Measurements from ENCODE around the gene PDRG1. TPM values are rescaled to one million over a fixed set of nuclear protein-coding genes. Genes with fewer than 3 reads are reported as not detected.

PDRG1 gene
- 18.5 TPM for total RNA-seq

DNA sequence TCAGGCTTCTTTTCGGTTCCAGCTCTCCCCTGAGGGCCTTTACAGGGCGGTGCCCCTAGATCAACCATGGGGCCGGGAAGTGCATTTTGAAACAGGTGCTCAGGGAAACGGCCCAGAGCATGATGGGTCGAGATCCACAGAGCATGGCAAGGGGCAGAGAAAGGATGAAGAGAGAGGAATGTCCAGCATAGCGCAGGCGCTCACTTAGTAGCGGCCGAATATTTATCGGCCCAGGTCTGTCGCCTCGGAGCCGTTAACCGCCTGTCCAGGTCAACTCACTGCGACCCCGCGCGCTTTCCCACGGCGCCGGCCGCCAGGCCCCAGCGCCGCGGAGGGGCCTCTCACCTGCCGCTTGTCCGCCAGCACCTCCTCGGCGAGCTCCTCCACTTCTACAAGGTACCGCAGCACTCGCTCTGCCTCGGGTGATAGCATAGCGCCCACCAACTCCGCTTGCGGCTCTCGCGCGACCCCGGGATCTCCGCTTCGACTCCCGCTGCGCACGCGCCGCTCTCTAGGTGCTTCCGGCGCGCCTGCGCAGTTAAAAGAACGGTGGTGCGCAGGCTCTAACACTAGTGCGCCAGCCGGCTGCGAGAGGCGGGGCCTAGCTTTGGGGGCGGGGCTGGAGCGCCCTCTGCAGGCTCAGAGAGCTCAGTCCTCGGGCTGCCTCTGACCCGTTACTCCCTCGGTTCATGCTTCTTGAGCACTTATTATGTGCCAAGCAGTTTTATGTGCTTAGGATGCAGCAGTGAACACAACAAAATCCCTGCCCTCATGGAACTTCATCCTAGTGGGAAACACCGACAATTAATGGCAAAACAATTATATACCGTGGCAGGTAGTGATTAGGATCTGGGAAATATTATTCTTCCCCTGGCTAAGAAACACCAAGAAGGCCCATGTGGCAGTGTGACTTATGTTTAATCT, at the start of gene PDRG1:
PDRG1 (minus strand) TSS at position 517 of the 924 bp plus-strand sequence; CDS start at position 432, 85 bp downstream.
- ATAC-seq (peak; percentile 99), DNase-seq (ENCODE audit: low spot score) (peak; percentile 97)
- intact Hi-C loops (cut with DNase I), result loop anchor here (5.0 kb wide), 1 partner anchor 99 kb away; no protein-coding TSS in a partner anchor

DNA sequence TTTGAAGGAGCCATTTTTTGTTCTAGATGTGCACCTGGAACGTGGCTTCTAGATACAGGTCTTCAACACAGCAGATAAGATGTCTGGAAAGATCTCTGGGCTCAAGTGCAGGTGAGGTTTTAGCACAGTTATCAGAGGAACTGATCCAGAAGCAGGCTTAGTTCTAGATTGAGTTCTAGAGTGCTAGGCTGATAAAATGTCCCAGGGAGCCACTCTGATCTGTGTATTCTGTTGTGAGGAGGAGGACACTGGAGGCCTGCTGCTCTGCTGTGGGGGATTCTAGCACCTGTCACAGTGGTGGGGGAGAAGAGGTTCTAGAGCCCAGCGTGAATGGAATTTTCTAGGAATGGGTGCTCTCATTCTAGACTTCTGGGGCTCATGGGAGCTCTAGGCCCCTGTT, 46.4 kb upstream of the PDRG1 start:
- DNase-seq (ENCODE audit: low spot score), result no peak
- no peak for ATAC-seq
- intact Hi-C loops (cut with DNase I), result no loop called here

DNA sequence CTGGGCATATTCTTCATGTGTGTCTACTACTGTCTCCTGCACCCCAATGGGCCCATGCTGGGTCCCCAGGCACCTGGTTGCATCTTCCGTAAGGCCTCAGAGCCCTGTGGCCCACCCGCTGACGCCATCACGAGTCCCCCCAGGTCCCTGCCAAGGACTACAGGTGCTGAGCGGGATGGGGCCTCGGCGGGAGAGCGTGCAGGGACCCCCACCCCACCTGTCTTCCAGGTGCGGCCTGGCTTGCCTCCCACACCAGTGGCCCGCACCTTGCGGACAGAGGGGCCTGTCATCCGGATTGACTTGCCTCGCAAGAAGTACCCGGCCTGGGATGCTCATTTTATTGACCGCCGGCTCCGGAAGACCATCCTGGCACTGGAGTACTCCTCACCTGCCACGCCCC, 45.1 kb upstream of the PDRG1 start:
- ATAC-seq, result no peak
- DNase-seq (ENCODE audit: low spot score), result no peak
- intact Hi-C loops (cut with DNase I), result no loop called here

DNA sequence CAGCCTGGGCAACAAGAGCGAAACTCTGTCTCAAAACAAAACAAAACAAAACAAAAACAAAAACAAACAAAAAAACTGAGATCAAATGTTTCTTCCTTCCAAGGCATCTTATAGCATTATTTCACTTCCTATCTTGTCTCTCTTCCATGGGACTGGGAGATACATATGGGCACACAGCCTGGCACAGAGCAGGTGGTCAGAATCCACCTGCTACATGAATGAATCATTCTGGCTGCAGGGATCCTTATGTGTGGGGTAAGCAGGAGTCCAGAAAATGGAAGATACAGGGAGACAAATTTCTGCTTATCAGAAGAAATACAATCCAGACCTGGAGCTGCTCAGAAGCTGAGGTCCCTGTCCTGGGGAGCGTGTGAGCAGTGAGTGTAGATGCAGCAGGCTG, 40.2 kb upstream of the PDRG1 start:
- DNase-seq (ENCODE audit: low spot score), result no peak
- intact Hi-C loops (cut with DNase I), result no loop called here
- ATAC-seq, result no peak

DNA sequence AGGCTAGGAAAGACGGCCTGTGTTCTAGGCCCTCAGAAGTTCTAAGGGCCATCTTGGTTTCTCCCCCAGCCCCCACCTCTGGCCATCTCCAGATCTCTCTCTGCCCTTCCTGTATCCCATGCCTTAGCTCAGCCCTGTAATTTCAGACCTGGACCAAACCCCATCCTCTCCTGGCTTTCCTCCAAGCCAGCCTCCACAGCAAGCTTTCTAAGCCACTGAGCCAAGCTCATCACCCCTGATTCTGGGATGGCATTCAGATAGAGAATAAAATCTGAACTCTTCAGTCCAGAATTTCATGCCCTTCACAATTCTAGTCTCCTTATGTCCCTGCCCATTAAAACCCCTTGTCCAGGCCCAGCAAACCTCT, 39.5 kb upstream of the PDRG1 start:
- DNase-seq (ENCODE audit: low spot score), result no peak
- intact Hi-C loops (cut with DNase I), result no loop called here
- no peak for ATAC-seq

DNA sequence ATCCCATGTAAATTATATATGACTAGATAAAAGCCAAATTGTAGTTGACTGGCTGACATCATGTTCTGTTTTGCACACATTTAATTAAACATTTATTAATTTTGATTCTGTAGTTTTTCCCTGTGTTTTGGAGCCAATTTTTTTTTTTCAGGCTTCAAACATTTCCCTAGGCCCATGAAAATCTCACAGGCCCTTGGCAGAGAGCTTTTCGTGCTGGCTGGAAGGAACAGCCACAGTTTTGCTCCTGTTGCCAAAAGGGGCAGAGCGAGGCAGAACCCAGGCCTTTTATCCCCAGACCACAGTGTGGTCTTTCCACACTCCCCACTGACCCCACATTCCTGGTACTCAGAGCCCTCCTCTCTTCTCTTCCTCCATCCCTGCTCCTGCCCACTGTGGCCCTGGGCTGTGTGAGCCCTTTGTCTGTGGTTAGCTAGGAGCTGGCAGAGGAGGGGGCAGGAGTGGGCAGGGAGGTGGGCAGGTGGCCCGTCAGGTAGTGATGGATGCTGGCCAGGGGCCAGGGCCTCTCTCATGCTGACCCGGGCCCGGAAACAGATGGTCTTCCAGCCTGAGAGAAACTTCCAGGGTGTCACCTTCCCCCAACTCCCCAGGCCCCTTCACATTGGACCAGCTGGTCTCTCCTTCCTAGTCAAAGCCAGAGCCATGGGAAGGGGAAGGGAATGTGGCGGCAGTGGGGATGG, 38.9 kb upstream of the PDRG1 start:
- no peak for ATAC-seq
- intact Hi-C loops (cut with DNase I), result no loop called here
- DNase-seq (ENCODE audit: low spot score), result no peak

DNA sequence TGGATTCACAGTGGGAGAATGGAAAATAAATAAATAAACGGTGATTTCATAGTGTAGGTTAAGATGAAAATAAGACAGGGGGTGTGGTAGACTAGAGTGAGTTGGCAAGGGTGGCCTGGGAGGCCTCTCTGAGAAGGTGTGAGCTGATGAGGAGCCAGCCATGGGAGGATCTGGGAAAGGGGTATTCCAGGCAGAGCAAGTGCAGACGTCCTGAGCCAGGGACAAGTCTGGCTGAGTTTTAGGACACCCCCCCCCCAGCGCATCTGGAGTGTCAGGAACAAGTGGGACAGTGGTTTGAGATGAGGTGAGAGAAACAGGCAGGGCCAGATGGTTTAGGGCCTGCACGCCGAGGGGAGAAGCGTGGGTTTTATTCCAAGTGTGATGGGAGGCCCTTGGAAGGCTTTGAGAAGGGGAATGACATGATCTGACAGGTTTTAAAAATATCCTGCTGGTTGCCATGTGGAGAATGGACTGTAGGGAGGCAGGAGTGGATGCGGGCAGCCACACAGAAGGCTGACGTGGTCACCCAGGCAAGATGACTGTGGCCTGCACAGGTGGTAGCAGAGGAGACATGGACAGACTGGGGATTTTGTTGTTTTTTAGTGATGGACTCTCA, 37.3 kb upstream of the PDRG1 start:
- intact Hi-C loops (cut with DNase I), result no loop called here
- DNase-seq (ENCODE audit: low spot score) (no peak), ATAC-seq (no peak)

DNA sequence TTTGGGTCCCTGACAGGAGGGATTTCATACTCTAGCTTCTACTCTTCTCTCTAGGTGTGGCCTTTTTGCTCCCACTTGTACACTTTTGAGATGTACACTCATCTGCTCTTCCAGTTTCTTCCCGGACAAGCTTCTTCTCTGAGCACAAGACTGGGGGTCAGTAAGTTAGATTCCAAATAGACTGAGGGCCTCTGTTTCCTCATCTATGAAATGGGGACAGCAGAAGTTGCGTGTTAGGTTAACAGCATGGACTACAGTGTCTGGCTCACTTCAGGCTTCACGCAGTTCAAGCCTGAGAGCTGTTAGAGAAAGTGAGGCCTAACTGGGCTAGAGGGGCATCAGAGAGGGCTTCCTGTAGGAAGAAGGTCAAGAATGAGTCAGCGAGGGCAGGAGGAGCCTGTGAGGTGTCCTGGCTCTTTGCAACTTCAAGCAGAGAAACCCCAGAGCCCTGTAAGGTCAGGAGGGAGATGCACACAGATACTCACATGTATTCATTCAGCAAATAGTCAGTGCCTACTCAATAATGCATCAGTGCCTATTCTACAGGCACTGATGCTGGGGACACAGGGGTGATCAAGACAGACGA, 36.7 kb upstream of the PDRG1 start:
- ATAC-seq (no peak), DNase-seq (ENCODE audit: low spot score) (no peak)
- intact Hi-C loops (cut with DNase I), result no loop called here

DNA sequence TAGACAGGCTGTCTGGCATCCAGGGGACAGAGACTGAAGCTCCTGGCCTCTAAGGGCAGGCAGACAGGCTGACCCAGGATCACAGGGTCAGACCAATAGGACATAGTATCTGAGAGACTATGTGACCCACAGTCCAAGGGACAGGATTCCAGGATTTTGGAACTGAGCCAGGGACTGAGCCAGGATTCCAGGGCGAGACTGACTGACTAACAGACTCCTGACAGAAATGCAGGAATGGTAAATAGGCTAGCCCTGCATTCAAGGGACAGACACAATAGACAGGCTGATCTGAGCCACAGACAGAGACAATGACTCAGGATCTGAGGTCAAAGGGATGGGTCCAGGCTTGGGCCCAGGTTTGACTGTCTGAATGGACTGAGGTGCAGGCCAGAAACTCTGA, 35.9 kb upstream of the PDRG1 start:
- ATAC-seq (no peak), DNase-seq (ENCODE audit: low spot score) (no peak)
- intact Hi-C loops (cut with DNase I), result no loop called here

DNA sequence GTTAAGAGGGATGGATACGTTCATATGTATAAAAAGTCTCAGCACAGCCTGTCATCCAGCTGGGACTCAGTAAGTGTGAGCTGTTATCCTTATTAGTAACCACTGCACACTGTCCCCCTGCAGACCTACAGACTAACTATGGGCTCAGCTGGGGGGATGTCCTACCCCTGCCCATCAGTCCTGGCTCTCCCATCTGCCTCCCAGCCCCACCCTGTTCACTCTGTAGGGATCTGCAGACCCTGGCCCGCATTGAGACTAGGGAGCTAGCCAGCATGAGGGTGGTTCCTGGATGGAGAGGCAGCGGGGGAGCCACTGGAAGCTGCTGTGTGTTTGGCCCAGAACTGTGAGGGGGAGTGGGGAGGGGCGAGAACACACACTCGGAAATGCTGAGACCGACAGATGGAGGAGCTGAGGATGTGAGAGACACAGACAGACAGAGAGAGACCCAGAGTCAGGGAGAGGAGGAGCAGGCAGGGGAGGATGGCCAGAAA, 33.2 kb upstream of the PDRG1 start:
- DNase-seq (ENCODE audit: low spot score), result no peak

DNA sequence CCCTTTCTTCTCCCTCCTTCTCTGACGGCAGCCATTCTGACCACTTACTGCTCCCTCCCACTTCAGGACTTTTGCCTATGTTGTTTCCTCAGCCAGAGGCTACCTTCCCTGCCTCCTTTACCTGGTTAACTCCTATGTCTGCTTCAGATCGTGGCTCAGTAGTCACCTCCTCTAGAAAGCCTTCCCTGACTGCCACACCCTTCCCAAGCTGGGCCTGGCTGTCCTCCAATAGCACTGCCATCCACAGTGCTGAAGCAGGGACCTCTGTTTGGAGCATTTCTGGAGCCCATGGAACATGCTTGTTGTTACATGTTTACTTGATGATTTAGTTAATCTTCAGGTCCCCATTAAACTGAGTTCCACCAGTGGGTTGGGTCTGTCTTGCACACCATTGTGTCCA, 29.9 kb upstream of the PDRG1 start:
- ATAC-seq (no peak), DNase-seq (ENCODE audit: low spot score) (no peak)
- intact Hi-C loops (cut with DNase I), result no loop called here

More for the DNA sequence above, 33.2 kb upstream of the PDRG1 start:
- intact Hi-C loops (cut with DNase I), result no loop called here
- no peak for ATAC-seq

DNA sequence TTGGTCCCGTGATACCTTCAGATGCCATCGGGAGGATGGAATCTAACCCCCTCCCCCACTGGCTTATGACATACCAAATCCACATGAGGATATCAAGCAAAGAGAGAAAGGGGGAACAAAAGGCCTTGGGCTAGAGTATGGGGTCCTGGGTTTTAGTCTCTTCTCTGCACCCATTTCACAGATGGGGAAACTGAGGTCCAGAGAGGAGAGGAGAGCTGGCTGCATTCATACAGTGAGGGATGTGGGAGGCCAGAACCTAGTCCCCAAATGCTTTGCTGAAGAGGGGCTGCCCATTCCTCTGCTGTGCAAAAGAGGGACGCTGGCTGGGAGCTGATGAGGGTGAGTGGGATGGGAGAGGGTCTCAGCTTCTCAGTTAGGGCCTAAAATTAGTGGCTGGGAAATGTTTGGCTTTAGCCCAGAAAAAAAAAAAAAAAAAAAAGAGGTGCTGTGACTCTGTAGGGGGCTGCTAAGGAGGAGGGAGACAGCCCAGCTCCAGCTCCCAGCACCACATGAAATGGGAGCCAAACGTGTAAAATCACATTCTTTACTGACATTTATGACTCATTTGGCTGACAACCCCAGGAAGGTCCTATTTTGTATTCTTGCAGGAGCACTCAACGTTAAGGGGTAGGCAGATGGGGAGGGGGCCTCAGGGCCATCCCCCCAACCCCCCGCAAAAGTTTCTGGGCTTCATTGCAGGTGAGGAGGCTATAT, 28.0 kb upstream of the PDRG1 start:
- intact Hi-C loops (cut with DNase I), result no loop called here
- ATAC-seq (no peak), DNase-seq (ENCODE audit: low spot score) (no peak)

DNA sequence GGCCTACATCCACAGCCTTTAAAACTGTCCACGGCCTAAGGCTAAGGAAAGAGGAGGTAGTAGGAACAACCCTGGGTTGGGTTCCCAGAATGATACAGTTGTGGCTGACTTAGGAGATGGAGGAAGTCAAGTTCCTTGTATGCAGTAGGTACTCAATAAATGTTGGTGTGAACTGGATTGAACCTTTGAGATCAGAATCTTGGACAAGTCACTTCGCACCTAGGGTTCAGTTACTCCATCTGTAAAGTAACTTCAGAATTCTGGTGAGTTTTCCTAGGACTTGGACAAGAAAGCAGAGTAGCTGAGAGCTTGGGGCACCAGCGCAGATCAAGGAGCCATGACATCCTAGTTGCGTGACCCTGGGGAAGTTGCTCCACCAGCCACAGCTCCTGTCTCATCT, 25.2 kb upstream of the PDRG1 start:
- DNase-seq (ENCODE audit: low spot score) (no peak), ATAC-seq (no peak)
- intact Hi-C loops (cut with DNase I), result no loop called here

DNA sequence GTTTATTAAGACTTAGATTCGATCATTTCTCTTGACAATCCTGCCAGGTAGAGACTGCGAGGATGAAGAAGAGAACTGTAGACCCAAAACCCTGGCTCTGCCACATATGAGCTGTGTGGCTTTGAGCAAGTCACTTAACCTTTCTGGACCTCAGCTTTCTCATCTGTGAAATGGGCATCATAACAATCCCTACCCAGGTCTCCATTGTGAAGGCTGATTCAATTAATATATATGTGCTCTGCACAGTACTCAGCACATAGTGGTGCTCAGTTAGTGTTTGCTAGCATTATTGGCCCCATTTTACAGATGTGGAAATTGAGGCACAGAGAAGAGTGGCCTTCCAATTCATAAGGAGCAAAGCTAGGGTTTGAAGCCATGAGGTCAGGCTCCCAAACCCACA, 24.0 kb upstream of the PDRG1 start:
- ATAC-seq (no peak), DNase-seq (ENCODE audit: low spot score) (no peak)
- intact Hi-C loops (cut with DNase I), result no loop called here

DNA sequence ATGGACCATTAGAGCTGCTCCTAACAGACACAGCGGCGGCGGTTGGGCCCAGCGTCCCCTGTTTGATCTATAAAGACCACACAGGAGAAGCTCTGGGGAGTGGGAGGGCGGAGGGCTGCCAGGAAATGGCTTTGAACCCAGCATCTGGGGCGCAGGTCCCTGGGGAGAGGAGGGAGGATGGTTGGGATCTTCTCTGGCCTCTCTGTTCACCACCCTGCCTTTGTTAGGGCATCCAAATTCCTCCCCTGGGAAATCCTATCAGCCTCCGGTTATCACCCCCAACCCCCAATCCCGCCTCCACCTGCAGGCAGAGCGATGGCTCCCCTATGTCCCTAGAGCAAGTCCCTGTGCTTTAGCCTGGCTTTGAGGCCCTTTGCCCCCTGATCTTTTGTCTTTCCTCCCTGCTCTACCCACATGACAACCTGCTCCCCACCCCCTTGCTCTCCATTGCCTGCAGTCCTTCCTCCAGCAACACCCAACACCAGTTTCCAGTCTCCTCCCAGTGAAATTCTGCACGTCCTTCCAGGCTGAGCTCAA, 23.2 kb upstream of the PDRG1 start:
- ATAC-seq (no peak), DNase-seq (ENCODE audit: low spot score) (no peak)
- intact Hi-C loops (cut with DNase I), result no loop called here

DNA sequence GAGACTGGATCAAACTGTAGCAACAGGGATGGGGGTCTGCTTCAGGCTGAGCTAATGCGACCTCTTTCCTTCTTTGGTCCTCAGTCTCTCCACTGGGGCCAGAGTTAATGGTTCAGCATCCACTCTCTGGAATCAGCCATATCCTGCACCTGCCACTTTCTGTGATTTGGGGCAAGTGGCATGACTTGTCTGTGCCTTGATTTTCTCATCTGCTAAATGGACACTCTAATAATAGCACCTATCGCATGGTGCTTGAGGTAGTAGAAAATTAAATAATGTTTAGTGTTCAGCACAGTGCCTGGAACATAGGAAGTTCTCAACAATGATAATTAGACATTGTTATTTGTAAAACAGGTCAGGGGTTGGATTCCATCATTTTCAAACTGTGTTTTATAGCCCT, 22.4 kb upstream of the PDRG1 start:
- DNase-seq (ENCODE audit: low spot score) (no peak), ATAC-seq (no peak)
- intact Hi-C loops (cut with DNase I), result no loop called here

DNA sequence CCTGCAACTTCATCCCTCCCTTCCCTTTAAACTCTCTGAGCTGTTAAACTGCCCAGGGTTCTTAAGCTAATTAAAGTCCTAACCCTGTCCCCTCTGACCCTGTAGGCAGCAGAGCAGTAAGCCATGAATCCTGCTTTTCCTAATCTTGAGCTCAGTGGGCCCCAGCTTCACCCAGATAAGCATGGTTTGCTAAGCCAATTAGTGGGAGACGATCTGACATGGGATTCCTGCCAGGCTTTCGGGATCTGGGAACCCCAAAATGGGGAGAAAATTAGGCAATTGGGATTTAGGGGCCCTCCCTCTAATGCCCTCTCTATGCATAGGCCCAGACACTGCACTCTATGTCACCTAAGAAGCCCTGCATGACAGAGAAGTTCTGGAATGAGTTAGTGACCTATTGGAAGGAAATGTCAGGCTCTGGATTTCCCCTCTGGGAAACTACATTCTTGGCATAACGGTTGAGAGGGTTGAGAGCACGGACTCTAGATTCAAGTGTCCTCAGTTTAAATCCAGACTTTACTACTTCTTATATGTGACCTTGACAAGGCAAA, 20.7 kb upstream of the PDRG1 start:
- DNase-seq (ENCODE audit: low spot score) (no peak), ATAC-seq (no peak)
- intact Hi-C loops (cut with DNase I), result no loop called here

DNA sequence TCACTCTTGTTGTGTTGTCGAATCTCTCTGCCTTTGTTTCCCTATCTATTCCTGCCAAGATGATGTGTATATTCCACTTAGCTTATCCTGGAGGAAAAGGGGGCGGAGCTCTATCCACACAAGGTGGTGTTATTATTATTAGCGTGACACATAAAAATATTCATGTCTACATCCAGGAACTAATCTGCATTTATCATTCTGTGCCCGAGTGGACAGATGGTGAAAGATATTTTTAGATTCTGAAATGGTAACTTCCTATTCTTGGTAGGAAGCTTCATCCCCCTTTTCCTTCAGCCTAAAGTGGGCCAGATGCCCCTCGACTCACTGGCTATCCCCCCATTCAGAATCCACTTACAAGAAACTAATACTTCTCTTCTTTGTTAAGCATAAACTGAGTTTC, 18.1 kb upstream of the PDRG1 start:
- DNase-seq (ENCODE audit: low spot score), result no peak
- no peak for ATAC-seq
- intact Hi-C loops (cut with DNase I), result no loop called here
